UCSD-AML1 (cell line): ENCODE data around the gene KCNK13.
A peak's percentile ranks its signal among the peaks of the same experiment; 100 is the strongest.
"Not testable (repeated sequence)": the region's sequence is repeated elsewhere in the genome, so short reads cannot be mapped to it uniquely, and the experiment has no call there.

Experiments
- DNase-seq: peaks from one replicate; lab custom pipeline; 2025; ENCODE audit not compliant: unreplicated experiment; lab: John Stamatoyannopoulos, UW

KCNK13 gene

DNA sequence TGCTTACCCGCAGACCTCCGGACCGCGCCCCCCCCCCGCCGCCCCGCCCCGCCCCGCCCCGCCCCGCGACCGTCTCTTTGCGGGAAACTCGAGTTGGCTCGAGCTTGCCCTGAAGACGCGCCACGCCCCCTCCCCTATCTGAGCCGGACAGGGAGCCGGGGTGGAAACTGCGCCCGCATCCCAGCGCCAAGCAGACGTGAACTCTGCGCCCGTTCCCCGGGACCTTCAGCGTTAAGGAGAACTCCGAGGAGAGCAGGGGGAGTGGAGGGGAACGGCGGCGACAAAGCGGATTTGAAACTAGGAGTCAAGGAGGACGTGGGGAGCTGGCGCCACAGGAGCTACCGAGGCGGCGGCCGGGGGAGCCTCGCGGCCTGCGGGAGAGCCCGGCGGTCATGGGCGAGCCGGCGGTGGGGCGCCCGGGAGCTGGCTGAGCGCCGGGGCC is at the start of gene KCNK13:
TSS of gene KCNK13 (plus strand) at position 310 of the 442 bp plus-strand sequence. CDS start 212 bp downstream, outside the sequence.
- DNase-seq, result no peak

DNA sequence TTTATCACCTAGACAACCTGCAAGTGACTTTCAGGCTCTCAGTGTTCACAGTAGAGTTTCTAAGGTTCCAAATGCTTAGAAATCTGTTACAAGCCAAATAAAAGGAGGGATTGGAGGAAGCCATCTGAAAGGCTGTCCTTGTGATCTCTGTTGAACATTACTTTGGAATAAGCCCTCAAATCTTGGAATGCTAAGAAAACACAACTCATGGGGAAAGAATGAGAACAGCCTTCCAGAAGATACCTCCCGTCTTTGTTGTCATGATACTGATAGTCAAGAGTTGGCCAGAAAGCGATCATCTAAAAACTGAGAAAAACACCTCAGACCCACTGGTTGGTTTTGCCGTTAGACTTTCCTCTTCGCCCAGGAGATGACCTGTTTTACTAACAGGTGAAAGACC is 44.4 kb upstream of the KCNK13 start:
- no peak for DNase-seq

DNA sequence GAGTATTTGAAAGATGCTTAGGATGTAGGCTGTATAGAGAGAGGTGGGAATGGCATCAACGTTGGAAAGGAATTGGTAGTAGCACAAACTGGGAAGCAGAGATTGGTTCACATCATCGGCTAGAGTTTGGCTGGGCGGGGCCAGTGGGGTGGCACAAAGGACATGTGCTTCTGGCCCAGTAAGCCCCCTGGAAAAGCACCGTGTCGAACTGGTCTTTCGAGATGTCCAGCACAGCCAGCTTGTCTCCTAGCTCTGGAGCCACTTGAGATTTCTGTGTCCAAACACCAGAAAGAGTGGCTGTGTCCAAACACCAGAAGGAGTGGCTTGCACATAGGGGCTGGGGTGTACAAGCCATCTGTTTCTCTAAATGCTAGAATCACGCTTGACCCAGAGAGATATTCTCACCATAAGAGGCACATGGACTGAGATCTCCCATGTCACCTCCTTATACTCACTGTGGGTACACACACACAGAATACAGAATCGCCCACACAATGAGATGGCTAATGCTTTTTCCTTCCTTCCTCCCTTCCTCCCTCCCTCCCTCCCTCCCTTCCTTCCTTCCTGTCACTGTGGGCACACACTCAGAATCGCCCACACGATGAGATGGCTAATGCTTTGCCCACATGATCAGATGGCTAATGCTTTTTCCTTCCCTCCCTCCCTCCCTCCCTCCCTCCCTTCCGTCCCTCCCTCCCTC is 41.8 kb upstream of the KCNK13 start:
- no peak for DNase-seq

DNA sequence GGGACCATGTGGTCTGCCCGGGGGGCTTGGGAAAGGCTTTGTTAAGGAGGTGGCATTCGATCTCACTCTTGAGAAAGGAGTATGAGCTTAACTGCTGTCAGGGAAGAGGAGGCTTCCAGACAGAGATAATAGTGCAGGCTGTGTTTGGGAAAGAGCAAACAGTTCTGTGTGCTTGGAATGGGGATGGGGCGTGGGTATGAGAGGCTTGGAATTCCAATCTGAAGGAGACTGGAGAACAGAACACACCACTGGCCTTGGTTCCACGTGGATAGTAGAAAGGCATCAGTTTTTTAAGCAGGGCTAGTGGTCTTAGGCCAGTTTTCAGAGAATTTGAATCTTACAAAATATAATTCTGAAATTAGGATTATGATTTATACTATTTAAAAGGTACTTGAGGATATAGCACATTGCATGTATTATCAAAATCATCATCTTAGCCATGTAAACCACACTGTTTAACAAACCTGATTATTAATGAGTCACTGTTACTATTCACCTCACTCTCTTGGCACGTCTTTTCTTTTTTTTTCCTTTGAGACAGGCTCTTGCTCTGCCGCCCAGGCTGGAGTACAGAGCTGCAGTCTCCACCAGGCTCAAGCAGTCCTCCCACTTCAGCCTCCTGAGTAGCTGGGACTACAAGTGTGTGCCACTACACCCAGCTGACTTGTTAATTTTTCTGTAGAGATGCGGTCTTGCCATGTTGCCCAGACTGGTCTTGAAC is 38.5 kb upstream of the KCNK13 start:
- DNase-seq, result no peak

DNA sequence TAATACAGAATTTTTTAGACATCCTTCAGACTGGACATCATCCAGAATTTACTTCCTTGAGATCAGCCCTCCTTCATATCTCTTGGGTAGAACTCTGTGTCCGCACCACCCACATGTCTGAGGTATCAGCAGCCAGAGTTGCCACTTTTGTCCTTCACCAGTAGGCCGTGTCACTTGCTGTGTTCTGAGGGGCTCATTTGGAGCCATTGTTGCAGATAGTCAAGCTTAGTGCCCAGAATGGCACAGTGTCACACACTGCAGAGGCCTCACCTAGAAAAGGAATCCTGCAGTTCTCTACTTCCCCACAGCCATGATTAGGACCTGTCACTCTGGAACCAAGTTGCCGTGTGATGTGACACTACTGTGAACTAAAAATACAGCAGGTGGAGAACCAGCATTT is 36.9 kb upstream of the KCNK13 start:
- no peak for DNase-seq

DNA sequence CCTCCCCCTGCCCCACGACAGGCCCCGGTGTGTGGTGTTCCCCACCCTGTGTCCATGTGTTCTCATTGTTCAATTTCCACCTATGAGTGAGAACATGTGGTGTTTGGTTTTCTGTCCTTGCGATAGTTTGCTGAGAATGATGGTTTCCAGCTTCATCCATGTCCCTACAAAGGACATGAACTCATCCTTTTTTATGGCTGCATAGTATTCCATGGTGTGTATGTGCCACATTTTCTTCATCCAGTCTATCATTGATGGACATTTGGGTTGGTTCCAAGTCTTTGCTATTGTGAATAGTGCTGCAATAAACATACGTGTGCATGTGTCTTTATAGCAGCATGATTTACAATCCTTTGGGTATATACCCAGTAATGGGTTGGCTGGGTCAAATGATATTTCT is 35.2 kb upstream of the KCNK13 start:
- DNase-seq, result not testable (repeated sequence)

DNA sequence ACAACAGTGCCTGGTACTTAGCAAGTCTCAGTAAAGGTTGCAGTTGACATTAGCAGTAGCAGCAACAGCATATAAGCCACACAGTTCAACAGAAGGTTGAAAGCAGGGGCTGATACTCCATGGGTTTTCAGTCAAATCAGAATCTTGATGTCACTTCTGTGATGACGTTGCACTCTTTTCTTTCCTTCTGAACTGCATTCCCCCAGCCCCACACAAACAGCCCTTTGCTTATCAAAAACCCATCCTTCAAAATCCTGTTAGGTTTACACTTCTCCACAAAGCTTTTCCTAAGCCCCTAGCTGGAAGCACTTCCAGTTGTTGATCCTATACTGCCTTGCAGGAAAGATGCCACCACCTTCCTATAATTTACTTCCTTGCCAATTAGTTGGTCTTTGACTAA is 34.0 kb upstream of the KCNK13 start:
- no peak for DNase-seq

DNA sequence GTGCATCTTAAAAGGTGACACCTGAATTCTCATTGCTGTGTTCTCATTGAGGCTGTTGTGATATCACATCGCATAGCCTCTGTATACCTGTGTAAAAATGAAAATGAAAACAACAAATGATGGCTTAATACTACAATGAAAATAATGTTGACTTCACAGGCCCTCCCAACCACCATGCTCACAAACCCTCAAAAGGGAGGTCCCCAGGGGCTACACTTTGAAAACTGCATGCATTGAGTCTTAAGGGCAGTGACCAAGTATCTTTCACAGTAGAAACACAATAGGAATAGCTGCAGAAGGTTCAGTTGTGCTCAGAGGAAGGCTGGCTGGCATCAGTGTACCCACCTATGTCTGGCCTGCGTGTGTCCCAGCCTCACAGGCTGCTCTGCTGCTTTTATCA is 27.6 kb upstream of the KCNK13 start:
- DNase-seq, result no peak

DNA sequence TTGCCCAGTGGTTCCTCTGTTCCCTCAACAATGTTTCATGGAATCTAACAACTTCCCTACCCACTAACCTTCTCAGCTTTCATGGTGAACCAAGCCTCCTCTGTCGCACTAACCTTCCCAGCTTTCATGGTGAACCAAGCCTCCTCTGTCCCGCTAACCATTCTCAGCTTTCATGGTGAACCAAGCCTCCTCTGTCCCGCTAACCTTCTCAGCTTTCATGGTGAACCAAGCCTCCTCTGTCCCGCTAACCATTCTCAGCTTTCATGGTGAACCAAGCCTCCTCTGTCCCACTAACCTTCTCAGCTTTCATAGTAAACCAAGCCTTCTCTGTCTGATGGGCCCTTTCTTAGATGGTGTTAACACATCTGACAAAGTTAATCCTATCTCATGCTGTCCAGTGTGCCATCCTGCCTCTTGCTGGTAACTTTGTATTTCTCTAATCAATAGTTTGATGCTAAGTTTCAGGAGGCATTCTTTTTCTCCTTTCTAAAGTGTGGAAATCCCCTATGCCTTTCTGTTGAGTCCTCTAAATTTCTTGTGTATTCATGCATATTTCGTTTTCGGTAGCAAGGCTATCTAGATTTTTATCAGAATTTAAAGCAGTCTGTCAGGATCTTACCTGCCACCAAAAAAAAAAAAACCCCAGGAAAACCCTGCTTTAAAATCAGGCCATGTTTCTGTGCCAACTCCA is 26.8 kb upstream of the KCNK13 start:
- no peak for DNase-seq

DNA sequence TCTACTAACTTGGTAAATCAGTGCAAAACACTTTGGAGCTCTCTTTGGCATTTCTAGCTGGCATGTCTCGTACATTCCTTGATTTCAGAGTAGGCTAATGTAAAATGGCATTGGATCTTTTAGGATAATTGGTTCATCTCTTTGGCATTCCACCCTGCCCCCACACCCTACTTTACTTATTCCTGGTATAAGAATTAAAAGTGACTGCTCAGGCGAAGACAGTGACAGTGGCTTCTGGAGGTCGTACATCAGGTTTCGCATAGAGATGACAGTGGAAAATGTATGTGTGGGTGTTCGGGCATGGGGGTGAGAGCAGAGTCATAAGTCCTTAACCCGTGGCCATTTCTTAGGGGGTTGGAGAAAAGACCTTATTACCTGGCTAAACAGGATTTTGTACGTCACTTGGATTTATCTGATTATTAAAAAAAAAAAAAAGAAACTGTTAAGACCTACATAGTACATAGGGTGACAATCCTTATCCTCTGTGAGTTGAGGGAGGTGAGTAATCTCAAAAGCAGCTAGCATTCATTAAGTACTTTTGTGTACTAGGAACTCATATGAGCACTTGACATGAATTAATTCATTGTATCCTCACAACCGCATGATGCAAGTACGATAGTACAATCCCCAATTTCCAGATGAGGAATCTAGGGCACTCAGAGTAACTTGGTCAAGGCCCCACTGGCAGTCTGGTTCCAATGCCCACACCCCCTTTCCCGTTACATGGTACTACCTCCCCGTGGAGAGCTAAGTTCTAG is 22.4 kb upstream of the KCNK13 start:
- DNase-seq, result no peak

DNA sequence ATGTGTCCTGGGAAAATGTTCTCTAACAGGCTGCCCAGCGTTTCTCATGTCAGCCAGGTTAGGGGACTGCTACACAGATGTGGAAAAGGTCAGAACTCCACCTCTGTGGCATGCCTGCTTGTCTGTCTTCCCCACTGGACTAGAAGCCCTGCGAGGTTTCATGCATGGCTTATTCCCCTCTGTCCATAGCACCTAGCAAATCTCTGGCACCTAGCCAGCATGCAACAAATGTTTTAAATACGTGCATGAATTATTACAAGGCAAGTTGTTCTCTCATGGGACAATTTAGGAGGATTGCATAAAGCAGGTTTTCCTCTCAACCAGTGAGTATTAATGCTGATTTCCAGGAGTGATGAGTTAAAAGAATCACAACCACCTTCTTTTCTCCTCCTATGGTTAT is 21.4 kb upstream of the KCNK13 start:
- DNase-seq, result no peak

DNA sequence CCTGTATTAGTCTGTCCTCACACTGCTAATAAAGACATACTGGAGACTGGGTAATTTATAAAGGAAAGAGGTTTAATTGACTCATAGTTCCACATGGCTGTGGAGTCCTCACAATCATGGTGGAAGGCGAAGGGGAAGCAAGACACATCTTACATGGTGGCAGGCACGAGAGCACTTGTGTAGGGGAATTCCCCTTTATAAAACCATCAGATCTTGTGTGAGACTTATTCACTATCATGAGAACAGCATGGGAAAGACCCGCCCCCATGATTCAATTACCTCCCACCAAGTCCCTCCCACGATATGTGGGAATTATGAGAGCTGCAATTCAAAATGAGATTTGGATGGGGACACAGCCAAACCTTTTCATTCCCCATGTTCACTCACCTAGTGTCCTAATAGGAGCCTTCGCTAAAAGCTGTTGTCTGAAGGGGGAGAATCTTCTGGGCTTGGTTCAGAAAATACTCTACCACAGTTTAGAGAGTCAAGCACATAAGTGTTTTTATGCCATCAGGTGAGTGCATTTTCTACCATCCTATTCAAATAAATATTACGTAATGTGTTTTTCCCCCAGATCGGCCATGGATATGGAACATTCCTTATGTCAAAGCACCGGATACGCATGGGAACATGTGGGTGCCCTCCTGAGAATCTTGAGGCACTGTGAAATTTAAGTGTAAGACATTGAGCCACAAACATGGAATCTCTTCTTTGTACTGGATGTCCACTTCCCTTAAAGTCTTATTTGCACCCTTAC is 19.1 kb upstream of the KCNK13 start:
- DNase-seq, result no peak

DNA sequence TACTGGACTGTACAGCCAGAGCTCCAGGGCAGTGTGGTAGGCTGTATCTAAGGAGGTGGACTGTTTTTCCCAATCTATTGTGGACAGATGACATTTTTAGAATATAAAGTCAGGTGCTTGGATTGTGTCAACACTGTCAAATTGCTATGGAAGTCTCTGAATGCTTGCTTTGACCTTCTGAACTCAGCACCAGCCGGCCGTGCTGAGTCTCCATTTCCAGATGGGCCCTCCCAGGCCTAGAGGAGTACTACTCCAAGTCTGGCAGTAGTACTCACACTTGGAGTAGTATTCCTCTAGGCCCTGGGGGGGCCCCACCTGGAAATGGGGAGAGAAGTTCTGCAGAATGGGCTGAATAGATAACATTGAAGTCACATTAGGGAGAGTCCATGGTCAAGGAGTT is 16.2 kb upstream of the KCNK13 start:
- DNase-seq, result no peak

DNA sequence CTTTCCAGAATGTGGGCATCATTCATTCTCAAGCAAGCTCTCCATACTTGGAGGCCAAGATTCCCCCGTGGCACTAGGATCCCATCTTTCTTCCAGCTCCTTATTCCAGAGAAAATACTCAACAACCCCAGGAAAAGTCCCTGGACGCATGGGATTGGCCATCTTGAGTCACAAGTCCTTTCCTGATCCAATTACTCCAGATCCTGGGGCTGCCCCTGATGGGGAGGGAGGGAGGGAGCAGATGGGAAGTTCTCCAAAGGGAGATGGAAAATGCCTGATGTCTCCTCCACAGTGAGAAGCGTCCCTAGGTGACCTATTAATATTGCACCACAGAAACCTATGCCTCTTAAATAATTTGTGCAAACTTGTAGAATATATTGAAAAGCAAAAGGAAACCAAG is 12.4 kb upstream of the KCNK13 start:
- DNase-seq, result no peak

DNA sequence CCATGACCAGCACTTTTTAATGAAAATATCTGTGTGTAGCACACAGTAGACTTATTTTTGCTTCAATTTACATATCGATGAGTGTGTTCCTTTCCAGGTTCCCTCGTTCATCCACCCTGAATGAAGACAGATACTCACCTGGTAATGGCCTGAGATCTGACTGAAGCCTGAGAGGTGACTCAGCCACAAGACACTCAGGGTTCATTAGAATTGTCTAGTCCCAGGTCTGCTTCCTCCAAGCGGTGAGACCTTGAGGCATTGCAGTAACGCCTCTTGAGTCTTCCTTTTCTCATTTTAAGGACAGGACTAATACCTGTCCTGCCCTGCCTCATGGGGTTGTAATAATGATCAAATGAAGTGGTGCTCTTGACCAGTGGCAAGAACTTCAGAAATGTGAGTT is 11.5 kb upstream of the KCNK13 start:
- DNase-seq, result no peak

DNA sequence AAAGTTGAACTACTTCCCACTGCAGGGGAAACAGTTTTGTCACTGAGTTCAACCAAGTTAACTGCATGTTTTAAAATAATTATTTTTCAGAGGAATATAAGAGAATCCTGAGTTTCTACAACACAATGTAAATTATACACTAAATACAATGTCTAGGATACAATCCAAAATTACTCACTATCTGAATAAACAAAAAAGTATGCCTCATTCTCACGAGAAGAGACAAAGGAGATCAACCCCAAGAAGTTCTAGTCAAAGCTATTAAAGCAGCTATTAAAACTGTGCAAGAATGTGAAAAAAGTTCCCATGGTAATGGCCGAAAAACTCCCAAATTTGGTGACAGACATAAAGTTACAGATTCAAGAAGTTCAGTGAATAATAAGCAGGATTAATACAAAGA is 8.8 kb upstream of the KCNK13 start:
- no peak for DNase-seq

DNA sequence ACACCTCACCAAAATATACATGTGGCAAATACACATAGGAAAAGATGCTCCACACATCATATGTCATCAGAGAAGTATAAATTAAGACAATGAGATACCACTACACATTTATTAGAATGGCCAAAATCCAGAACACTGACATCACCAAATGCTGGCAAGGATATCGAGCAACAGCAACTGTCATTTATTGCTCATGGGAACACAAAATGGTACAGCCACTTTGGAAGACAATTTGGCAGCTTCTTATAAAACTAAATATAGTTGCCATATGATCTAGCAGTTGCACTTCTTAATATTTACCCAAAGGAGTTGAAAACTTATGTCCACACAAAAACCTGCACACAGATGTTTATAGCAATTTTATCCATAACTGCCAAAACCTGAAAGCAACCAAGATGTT is 7.0 kb upstream of the KCNK13 start:
- no peak for DNase-seq

DNA sequence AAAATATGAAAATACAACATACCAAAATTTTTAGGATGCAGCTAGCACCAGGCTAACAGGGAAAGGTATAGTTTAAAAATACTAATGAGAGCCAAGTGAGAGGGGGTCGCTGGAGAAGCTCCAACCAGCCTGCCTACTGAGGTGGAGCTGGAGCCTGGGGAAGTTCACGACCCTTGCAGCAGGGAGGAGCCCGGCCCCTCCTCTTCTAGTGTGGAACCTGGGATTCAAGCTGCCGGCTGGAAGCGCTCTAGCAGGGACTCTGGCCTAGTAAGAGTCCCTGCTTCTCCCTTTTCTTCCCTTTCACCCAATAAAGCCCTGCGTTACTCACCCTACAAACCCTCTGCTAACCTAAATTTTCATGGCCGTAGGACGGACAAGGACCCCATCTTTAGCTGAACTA is 5.0 kb upstream of the KCNK13 start:
- DNase-seq, result no peak

DNA sequence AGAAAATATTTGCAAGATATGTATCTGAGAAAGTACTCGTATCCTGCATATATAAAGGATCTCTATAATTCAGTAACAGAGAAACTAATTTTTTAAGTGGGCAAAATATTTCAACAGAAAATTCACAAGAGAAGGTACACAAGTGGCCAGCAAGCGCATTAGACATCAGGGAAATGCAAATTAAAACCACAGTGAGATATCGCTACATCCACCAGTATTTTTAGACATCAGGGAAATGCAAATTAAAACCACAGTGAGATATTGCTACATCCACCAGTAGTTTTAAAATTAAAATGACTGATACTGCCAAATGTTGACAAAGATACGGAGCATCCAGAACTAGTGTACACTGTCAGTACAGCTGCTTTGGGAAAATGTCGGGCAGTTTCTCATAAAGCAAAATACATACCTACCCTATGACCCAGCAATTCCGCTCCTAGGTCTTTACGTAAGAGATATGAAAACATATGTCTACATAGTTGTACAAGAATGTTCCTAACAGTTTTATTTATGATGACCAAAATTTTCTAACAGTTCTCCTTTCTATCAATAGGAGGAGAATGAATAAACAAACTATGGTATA is 2.8 kb upstream of the KCNK13 start:
- no peak for DNase-seq

DNA sequence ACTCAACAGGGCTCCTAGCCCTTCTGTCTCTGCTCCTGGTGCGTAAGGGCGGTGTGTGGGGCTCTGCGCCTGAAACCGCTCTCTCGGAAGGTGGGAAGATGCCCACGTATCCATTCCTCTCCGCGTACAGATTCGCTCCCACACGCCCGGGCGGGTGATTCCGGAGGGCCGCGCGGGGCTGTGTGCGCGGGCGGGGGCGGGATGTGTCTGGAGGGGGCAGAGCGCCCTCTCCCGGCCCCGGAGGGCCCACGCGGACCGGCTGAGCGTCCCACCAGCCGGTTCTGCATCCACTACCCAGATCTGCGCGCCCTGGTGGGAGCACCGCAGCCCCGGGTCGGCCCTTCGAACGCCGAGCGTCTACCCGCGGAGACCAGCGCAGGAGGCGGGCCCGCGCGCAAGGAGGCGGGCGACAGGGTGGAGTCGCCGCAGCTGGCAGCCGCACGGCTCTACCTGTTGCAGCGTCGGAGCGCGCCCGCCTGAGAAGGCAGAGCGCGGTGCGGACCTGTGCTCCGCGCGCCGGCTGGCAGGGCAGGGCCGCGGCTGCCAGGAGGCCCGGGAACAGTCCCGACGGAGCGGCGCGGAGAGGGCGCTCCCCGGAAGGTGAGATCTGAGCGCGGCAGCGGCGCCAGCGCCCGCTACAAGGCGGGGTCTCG is 1.4 kb upstream of the KCNK13 start:
- DNase-seq, result peak; percentile 55
